GM12878 (cell line): ENCODE results near the gene HS1BP3. TPM values are rescaled to one million over a fixed set of nuclear protein-coding genes. Genes with fewer than 3 reads are reported as not detected.

ENCODE experiments used
- ATAC-seq: fragments of 200-7000 bp; cut with Tn5 transposase; 3 replicates; pipeline ENCODE4 v1.9.1; 2020; ENCODE audit warnings: mild to moderate bottlenecking, moderate library complexity
- BruUV-seq: library from RNA; stranded (reverse); fragments of 400-500 nt; replicated peaks from 2 replicates; lab custom pipeline; 2021; lab: Mats Ljungman, UMichigan
- CTCF ChIA-PET: fragments of 300-600 bp; sonication (Branson Sonifier 250); formaldehyde crosslinking; extraction: SDS; loops from one replicate; lab custom pipeline; 2021; ENCODE audit warnings: inconsistent platforms; lab: Yijun Ruan, JAX
- POLR2A ChIA-PET: fragments of 350-600 bp; formaldehyde crosslinking; extraction: SDS; loops from one replicate; lab custom pipeline; 2021; ENCODE audit warnings: inconsistent platforms; lab: Charles Lee
- RAD21 ChIA-PET: fragments of 300-600 bp; sonication (Branson Sonifier 250); formaldehyde crosslinking; loops from one replicate; lab custom pipeline; 2023; ENCODE audit warnings: antibody characterized with exemption; ENCODE audit not compliant: unreplicated experiment; lab: Charles Lee
- SMC1A ChIA-PET: fragments of 300-600 bp; sonication (Branson Sonifier 250); formaldehyde crosslinking; loops from one replicate; lab custom pipeline; 2023; ENCODE audit not compliant: unreplicated experiment, uncharacterized antibody; lab: Charles Lee
- DNase-seq: peaks from one replicate; pipeline ENCODE4 v3.0.0-alpha.2; 2011; ENCODE audit warnings: low read depth, low spot score
- FAIRE-seq: peaks from 3 replicates; lab custom pipeline; 2011; peaks lifted over from hg19 to GRCh38; lab: Jason Lieb, UNC
- H2AFZ ChIP-seq: 2 replicates; pipeline ENCODE4 v1.6.0; 2011; ENCODE audit warnings: low read depth, low read length, control low read depth; ENCODE audit not compliant: control insufficient read depth
- H3K27ac ChIP-seq: 2 replicates; pipeline ENCODE4 v1.5.1; 2011; ENCODE audit warnings: control low read depth; ENCODE audit not compliant: control insufficient read depth, insufficient read depth
- H3K27me3 ChIP-seq, 2 experiments: replicated peaks in 1 of 2; 2 replicates each; pipeline versions ENCODE4 v1.6.0 to v1.6.1; 2011; ENCODE audit warnings: low read length in 1 of 2; ENCODE audit not compliant: control insufficient read depth in 2 of 2, insufficient read depth in 2 of 2
- H3K36me3 ChIP-seq, 2 experiments: 2 replicates each; pipeline ENCODE4 v1.5.1; 2011; ENCODE audit warnings: low read length in 1 of 2; ENCODE audit not compliant: control insufficient read depth in 2 of 2, insufficient read depth in 2 of 2
- H3K4me1 ChIP-seq: 2 replicates; pipeline ENCODE4 v1.6.1; 2011; ENCODE audit warnings: mild to moderate bottlenecking, low read length, moderate library complexity, mixed read lengths; ENCODE audit not compliant: control insufficient read depth, insufficient read depth
- H3K4me2 ChIP-seq: 2 replicates; pipeline ENCODE4 v1.6.0; 2011; ENCODE audit warnings: control low read depth; ENCODE audit not compliant: control insufficient read depth, insufficient read depth
- H3K4me3 ChIP-seq: fragments of 200-600 bp; sonication (generic); 2 replicates; pipeline ENCODE4 v1.5.1; 2016
- H3K79me2 ChIP-seq: 2 replicates; pipeline ENCODE4 v1.6.0; 2011; ENCODE audit warnings: low read length; ENCODE audit not compliant: control insufficient read depth, insufficient read depth
- H3K9ac ChIP-seq: 2 replicates; pipeline ENCODE4 v1.8.0; 2011; ENCODE audit warnings: low read length, control low read depth, mixed read lengths; ENCODE audit not compliant: control insufficient read depth, insufficient read depth
- H3K9me3 ChIP-seq: replicated peaks from 3 replicates; pipeline ENCODE4 v1.5.1; 2011; ENCODE audit warnings: mild to moderate bottlenecking, low read length; ENCODE audit not compliant: control insufficient read depth, insufficient read depth
- H4K20me1 ChIP-seq: 2 replicates; pipeline ENCODE4 v1.6.0; 2011; ENCODE audit not compliant: control insufficient read depth, insufficient read depth
- DPF2 ChIP-seq: fragments of 450-650 bp; IDR thresholded peaks from 2 replicates; pipeline ENCODE4 v1.6.1; 2017; ENCODE audit warnings: mild to moderate bottlenecking
- EED ChIP-seq: sonication (generic); IDR thresholded peaks from 2 replicates; pipeline ENCODE4 v1.6.1; 2016; ENCODE audit warnings: antibody characterized with exemption, low read depth
- ETV6 ChIP-seq, 2 experiments: fragments of 450-650 bp in 1 of 2; IDR thresholded peaks in 1 of 2; conservative IDR thresholded peaks in 1 of 2; 2 replicates each; pipeline ENCODE4 v1.6.1; 2014; ENCODE audit warnings: antibody characterized with exemption in 1 of 2, borderline replicate concordance in 1 of 2, low read depth in 1 of 2, mild to moderate bottlenecking in 1 of 2, moderate library complexity in 1 of 2
- GABPA ChIP-seq: IDR thresholded peaks from 2 replicates; pipeline ENCODE4 v1.6.1; 2014; ENCODE audit warnings: antibody characterized with exemption, low read depth, mild to moderate bottlenecking, inconsistent platforms
- IKZF1 ChIP-seq: fragments of 450-650 bp; conservative IDR thresholded peaks from 2 replicates; pipeline ENCODE4 v1.6.1; 2017; ENCODE audit warnings: antibody characterized with exemption, mild to moderate bottlenecking
- IKZF2 ChIP-seq, 2 experiments: fragments of 450-650 bp; IDR thresholded peaks; 2 replicates each; pipeline ENCODE4 v1.6.1; 2017; ENCODE audit warnings: mild to moderate bottlenecking in 2 of 2, moderate library complexity in 2 of 2
- NFIC ChIP-seq: IDR thresholded peaks from 2 replicates; pipeline ENCODE4 v1.6.1; 2012; ENCODE audit warnings: low read depth, mild to moderate bottlenecking, inconsistent platforms, low read length, moderate library complexity
- RB1 ChIP-seq: fragments of 450-650 bp; formaldehyde crosslinking; IDR thresholded peaks from 2 replicates; pipeline ENCODE4 v1.6.1; 2017; ENCODE audit warnings: mild to moderate bottlenecking, borderline replicate concordance
- RELA ChIP-seq: fragments of 450-650 bp; IDR thresholded peaks from 2 replicates; pipeline ENCODE4 v1.8.0; 2014; ENCODE audit warnings: borderline replicate concordance; ENCODE audit not compliant: partially characterized antibody
- TCF3 ChIP-seq: IDR thresholded peaks from 2 replicates; pipeline ENCODE4 v1.6.1; 2012; ENCODE audit warnings: low read depth, mild to moderate bottlenecking, low read length, borderline replicate concordance; ENCODE audit not compliant: insufficient read depth
- WGBS: methylation state at CpG from one replicate; pipeline ENCODE4 v1.1.6; 2016; ENCODE audit warnings: low lambda C conversion rate; ENCODE audit not compliant: insufficient replicate concordance, insufficient coverage; ENCODE audit errors: missing lambda C conversion rate; 5-methylcytosine and 5-hydroxymethylcytosine counted together
- in situ Hi-C: fragments of 300-500 bp; cut with MboI; formaldehyde crosslinking; loops from 9 replicates; pipeline ENCODE4 v1.14.3; 2018; ENCODE audit warnings: mixed read lengths
- intact Hi-C: fragments of 100-400 bp; cut with micrococcal nuclease; formaldehyde crosslinking; loops from one replicate; pipeline ENCODE4 v1.14.2; 2022; ENCODE audit not compliant: unreplicated experiment
- polyA plus RNA-seq, 11 experiments: library from polyadenylated mRNA; depleted of rRNA in 4 of 11; unstranded in 6 of 11; stranded (reverse) in 5 of 11; fragments of >200 nt; fragmentation: Nextera tagmentation in 4 of 11; fragmentation: Illumina TruSeq in 1 of 11; extraction: Ambion mirVana in 4 of 11; extraction: Trizol in 1 of 11; gene quantifications; 1 replicate in 1 of 11; 2 replicates in 10 of 11; pipeline versions ENCODE4 v1.2.1 to v1.2.3, GENCODE V29; 2011 to 2016; ENCODE audit warnings: inconsistent platforms in 2 of 11, missing spikeins in 2 of 11, low read depth in 1 of 11
- total RNA-seq, 4 experiments: library from RNA; depleted of rRNA in 3 of 4; stranded (reverse); fragments of >200 nt in 3 of 4; fragmentation: Illumina TruSeq in 1 of 4; extraction: Trizol in 1 of 4; gene quantifications; 2 replicates each; pipeline versions ENCODE4 v1.2.1 to v1.2.3, GENCODE V29; 2013 to 2021
- TF ChIP-seq, protein P1 (sequence below): IDR thresholded peaks from 2 replicates; pipeline ENCODE4 v1.6.1; 2011; ENCODE audit warnings: borderline replicate concordance, low read depth, mild to moderate bottlenecking, moderate library complexity, low read length; ENCODE audit not compliant: insufficient read depth, poor library complexity, severe bottlenecking
- TF ChIP-seq, protein P2 (sequence below): fragments of 450-650 bp; formaldehyde crosslinking; IDR thresholded peaks from 2 replicates; pipeline ENCODE4 v1.5.0; 2022; ENCODE audit warnings: mild to moderate bottlenecking, missing genetic modification characterization
- TF ChIP-seq, protein P3 (sequence below): fragments of 450-650 bp; IDR thresholded peaks from 2 replicates; pipeline ENCODE4 v1.6.1; 2017; ENCODE audit warnings: mild to moderate bottlenecking, moderate library complexity

Gene HS1BP3
- total and polyA plus RNA-seq, 10 of the 15 experiments (the other 5 are each of a cell fraction or from before 2014, with no cell fraction given) = 0.47 to 7.2 (median 4.6) TPM

DNA sequence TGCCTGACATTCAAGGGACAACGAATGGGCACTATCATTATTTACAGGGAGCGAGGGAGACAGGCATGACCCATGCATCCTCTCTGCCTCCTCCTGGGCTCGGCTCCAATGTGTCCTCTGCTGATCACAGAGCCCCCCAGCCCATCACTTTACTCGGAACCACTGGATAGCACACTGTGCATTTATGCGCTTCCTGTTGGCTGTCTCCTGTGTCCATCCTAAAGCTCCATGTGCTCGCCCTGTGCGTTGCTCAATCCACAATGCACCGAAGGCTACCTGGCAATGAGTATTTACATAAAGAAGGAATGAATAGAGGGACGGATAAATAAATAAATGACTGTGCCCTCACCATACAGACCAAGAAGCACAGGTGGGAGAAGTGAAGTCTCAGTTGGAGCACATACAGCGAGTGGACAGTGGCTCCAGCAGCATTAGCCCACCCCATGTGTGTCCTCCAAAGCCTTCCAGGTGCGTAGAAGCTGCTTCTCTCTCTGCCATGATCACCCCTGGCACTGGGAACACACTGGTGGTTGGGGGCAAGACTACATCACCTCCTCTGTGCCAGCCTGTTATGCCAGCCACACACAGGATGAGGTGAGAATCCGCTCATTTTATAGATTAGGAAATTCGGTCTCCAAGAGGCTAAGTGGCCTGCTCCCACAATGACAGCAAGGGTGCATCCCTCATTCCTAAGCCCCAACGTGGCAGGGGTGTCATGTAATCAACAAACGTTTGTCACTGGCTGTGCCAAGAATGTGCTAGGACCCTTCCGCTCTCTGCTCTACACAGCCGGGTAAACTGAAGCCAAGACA lies 13.7 kb upstream of the HS1BP3 start:
- Histone ChIP-seq H3K9me3 (no peaks in the 10 kb centered on the region), H3K4me3 (no peak overlapping the region), H3K27ac (no peak overlapping the region), H3K4me2 (no peak overlapping the region), H3K36me3 (no peaks in the 10 kb centered on the region), H3K4me1 (peaks cover 13% of the 10 kb centered on the region; the same call in 1 of the 2 replicates), H3K79me2 (no peaks in the 10 kb centered on the region), H2AFZ (no peak overlapping the region), H3K27me3 (peaks cover 16 to 33% of the 10 kb centered on the region in 2 experiments), H3K9ac (no peak overlapping the region), H4K20me1 (0 out of 2 replicates have a peak, but pooled peaks cover 2% of the 10 kb centered on the region)
- in situ Hi-C loops = loop anchor here (5.0 to 25.0 kb wide), 2 partner anchors 298 to 448 kb away; partner anchors contain the start of gene TDRD15
- ChIA-PET SMC1A (no interaction called here), POLR2A (no interaction called here), CTCF (interaction anchor here (5.6 to 6.8 kb wide), 2 partner anchors 12 to 299 kb away, joined by 82 to 218 read pairs; no protein-coding TSS in a partner anchor), RAD21 (interaction anchor here (1.4 kb wide), 1 partner anchor 299 kb away, joined by 4 read pairs; no protein-coding TSS in a partner anchor)
- FAIRE-seq (no peak), DNase-seq (no peak), ATAC-seq (no peak)
- intact Hi-C loops = no loop called here
- no TSS peak for BruUV-seq
- WGBS = 56% methylated on average over 17 of the region's 17 CpGs
- TF ChIP-seq, protein P1, sequence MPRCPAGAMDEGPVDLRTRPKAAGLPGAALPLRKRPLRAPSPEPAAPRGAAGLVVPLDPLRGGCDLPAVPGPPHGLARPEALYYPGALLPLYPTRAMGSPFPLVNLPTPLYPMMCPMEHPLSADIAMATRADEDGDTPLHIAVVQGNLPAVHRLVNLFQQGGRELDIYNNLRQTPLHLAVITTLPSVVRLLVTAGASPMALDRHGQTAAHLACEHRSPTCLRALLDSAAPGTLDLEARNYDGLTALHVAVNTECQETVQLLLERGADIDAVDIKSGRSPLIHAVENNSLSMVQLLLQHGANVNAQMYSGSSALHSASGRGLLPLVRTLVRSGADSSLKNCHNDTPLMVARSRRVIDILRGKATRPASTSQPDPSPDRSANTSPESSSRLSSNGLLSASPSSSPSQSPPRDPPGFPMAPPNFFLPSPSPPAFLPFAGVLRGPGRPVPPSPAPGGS = no peak
- TF ChIP-seq IKZF2 (IDR thresholded peaks at IDR 0.05) (no peak), EED (no peak), RB1 (no peak), ETV6 (conservative IDR thresholded peaks at IDR 0.05 in 1 of 2, IDR thresholded peaks at IDR 0.05 in 1 of 2; ENCODE audit: borderline replicate concordance in 1 of 2, low read depth in 1 of 2) (no peak), DPF2 (no peak), NFIC (no peak), RELA (no peak), TCF3 (no peak), IKZF1 (no peak), GABPA (no peak)
- TF ChIP-seq, protein P2, sequence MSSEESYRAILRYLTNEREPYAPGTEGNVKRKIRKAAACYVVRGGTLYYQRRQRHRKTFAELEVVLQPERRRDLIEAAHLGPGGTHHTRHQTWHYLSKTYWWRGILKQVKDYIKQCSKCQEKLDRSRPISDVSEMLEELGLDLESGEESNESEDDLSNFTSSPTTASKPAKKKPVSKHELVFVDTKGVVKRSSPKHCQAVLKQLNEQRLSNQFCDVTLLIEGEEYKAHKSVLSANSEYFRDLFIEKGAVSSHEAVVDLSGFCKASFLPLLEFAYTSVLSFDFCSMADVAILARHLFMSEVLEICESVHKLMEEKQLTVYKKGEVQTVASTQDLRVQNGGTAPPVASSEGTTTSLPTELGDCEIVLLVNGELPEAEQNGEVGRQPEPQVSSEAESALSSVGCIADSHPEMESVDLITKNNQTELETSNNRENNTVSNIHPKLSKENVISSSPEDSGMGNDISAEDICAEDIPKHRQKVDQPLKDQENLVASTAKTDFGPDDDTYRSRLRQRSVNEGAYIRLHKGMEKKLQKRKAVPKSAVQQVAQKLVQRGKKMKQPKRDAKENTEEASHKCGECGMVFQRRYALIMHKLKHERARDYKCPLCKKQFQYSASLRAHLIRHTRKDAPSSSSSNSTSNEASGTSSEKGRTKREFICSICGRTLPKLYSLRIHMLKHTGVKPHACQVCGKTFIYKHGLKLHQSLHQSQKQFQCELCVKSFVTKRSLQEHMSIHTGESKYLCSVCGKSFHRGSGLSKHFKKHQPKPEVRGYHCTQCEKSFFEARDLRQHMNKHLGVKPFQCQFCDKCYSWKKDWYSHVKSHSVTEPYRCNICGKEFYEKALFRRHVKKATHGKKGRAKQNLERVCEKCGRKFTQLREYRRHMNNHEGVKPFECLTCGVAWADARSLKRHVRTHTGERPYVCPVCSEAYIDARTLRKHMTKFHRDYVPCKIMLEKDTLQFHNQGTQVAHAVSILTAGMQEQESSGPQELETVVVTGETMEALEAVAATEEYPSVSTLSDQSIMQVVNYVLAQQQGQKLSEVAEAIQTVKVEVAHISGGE (CRISPR knock-in tag) = no peak
- TF ChIP-seq, protein P3, sequence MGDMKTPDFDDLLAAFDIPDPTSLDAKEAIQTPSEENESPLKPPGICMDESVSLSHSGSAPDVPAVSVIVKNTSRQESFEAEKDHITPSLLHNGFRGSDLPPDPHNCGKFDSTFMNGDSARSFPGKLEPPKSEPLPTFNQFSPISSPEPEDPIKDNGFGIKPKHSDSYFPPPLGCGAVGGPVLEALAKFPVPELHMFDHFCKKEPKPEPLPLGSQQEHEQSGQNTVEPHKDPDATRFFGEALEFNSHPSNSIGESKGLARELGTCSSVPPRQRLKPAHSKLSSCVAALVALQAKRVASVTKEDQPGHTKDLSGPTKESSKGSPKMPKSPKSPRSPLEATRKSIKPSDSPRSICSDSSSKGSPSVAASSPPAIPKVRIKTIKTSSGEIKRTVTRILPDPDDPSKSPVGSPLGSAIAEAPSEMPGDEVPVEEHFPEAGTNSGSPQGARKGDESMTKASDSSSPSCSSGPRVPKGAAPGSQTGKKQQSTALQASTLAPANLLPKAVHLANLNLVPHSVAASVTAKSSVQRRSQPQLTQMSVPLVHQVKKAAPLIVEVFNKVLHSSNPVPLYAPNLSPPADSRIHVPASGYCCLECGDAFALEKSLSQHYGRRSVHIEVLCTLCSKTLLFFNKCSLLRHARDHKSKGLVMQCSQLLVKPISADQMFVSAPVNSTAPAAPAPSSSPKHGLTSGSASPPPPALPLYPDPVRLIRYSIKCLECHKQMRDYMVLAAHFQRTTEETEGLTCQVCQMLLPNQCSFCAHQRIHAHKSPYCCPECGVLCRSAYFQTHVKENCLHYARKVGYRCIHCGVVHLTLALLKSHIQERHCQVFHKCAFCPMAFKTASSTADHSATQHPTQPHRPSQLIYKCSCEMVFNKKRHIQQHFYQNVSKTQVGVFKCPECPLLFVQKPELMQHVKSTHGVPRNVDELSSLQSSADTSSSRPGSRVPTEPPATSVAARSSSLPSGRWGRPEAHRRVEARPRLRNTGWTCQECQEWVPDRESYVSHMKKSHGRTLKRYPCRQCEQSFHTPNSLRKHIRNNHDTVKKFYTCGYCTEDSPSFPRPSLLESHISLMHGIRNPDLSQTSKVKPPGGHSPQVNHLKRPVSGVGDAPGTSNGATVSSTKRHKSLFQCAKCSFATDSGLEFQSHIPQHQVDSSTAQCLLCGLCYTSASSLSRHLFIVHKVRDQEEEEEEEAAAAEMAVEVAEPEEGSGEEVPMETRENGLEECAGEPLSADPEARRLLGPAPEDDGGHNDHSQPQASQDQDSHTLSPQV = no peak
